GM19452 (cell line): ENCODE measurements around the gene NHLRC4.

Source experiments
- ATAC-seq: cut with Tn5 transposase; IDR thresholded peaks from one replicate; pipeline ENCODE4 v1.9.1; 2021; ENCODE audit not compliant: unreplicated experiment

Gene NHLRC4

DNA sequence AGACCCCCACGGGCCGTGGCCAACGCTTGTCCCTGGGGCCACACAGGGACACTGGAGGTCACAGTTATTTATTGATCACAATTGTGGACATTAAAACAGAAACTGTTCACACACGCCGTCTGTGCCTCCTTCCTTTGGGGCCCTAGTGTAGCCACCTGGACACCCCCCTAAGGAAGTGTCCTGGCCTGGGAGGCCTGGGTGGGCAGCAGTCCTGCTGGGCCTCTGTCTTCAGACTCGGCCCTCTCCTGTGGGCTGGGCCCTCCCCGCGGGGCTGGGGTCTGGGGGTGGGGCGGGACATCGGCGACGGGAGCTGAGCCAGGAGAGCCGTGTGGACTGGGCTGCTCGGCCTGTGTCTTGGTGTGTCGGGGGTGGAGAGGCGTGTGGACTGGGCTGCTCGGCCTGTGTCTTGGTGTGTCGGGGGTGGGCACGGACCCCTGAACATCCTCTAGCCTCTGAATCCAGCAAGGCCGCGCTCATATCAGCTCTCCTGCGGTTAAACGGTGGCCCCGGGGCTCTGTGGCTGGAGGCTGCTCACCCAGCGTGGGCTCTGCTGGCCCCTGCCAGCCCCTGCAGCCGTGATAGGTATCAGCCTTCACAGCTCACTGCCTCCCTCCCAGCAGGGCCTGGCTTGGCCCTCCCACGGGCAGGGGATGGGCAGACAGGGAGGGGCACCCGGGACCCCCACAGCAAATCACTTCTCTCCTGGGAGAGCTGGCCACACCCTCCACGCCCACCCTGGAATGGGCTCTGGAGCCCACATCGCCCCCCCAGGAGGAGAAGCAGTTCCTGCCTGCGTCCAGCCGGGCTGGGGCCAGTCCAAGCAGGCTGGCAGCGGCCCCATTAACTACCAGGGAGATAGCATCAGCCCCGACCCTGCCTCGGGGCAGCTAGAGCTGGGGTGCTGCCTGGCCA lies 1.1 kb upstream of the NHLRC4 start:
- ATAC-seq, result no peak

DNA sequence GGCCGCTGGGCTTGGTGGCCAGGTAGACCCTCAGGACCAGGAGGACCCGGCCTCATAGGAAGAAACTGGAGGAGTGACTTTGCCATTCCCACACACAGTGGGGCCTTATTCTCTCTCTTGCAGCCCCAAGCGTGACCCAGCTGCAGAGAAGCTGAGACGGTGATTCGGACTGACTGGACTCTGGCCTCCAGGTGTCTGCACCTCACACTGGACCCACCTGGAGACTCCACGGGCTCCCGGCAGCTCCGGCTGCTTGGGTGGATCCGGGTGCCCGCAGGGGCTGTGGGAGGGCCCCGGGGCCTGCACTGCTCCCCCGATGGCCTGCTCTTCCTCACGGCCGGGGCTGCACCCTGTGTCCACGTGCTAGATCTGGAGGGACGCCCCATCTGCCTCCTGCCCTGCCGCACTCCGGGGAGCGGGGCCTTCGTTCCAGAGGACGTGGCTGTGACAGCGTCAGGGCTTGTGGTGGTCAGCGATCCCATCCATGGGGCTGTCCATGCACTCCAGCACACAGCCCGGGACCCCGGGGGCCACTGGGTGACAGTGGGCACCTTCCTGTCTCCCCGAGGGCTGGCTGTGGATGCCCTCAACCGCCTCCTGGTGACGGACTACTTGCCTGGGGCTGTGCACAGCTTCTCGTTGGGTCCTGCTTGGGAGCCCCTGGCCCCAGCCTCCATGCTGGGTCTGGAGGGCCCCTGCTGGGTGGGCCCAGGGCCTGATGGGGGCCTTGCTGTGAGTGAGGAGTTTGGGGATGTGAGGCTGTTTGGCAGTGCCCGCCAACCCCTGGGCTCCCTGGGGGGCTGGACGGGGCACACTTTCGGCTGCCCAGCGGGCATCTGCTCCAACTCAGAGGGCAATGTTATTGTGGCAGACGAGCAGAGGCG lies 810 bp downstream of the NHLRC4 start:
- ATAC-seq, result no peak

DNA sequence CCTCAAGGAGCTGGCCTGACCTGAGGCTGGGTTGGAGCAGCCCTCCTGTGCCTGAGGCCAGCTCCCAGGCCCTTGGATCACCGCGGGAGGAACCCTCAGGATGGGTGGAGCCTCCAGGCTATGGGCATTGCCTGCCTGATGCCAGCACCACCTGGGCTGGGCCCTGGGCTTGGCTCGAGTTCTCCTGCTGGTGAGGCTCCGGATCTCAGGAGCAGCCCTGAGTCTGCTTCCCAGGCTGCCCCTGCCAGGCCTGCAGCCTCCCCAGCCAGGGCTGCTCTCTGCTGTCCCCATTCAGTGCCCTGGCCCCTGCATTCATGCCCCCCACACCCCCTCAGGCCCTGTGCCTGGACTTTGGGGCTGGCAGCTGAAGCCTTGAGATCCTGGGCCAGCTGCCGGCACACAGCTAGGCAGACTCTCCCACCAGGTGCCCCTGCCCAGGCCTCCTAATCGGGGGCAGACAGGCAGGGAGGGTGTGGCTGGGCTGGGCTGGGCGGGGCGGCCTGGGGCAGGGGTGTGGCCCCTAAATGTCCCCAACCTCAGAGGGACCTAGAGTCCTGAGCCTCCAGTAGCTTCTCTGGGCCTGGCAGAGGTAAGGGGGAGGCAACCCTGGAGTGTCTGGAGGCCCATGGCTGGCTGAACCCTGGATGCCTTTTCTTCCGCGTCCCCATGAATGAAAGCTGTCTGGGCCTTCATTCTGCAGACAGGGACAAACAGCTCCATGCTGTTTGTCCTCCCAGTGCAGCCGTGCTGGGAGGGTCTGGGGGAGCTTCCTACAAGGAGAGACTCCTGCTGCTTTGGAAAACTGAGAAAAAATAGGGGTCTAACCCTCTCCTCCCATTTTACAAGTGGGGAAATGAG lies 1.8 kb downstream of the NHLRC4 start:
- no peak for ATAC-seq

DNA sequence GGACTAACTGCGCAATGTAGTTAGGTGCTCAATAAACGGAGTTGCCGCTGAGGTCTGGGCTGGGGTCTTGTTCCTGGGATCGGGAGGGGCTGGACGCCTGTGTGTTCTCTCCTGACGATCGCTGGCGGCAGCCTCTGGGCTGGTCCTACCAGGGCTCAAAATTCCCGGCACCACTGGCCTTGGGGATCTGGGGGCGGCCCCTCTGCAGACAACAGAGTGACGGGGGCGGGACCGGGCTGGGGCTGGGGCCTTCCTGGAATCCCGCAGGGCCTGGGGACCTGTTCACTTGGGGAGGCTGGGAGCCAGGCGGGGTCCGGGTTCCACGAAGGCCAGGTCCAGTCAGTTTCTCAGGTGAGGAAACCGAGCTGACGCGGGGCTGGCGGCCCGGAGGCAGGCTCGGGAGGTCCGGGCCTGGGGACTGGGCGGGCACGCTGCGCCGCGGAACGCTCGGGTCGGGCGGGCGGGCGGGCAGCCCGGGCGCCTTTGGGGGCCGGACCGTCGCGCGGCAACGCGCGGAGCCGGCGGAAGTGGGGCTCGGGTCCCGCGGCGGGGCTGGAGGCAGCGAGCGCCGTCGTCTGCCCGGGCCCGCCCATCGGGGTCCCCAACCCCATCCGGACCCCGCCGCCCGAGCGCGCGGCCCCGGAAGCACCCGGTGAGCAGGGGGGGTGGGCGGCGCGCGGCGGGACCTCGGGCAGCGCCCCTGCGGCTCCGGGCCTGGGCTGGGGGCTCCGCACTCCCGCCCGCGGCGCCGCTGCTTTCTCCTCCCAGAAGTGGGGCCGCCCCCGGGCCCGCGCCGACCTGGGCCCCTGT lies 2.8 kb downstream of the NHLRC4 start, which contains the start of gene PIGQ:
Gene PIGQ (plus strand): TSS at position 524 of the 810 bp plus-strand sequence. CDS start 4,107 bp downstream, outside the sequence.
- peak; percentile 56 for ATAC-seq

DNA sequence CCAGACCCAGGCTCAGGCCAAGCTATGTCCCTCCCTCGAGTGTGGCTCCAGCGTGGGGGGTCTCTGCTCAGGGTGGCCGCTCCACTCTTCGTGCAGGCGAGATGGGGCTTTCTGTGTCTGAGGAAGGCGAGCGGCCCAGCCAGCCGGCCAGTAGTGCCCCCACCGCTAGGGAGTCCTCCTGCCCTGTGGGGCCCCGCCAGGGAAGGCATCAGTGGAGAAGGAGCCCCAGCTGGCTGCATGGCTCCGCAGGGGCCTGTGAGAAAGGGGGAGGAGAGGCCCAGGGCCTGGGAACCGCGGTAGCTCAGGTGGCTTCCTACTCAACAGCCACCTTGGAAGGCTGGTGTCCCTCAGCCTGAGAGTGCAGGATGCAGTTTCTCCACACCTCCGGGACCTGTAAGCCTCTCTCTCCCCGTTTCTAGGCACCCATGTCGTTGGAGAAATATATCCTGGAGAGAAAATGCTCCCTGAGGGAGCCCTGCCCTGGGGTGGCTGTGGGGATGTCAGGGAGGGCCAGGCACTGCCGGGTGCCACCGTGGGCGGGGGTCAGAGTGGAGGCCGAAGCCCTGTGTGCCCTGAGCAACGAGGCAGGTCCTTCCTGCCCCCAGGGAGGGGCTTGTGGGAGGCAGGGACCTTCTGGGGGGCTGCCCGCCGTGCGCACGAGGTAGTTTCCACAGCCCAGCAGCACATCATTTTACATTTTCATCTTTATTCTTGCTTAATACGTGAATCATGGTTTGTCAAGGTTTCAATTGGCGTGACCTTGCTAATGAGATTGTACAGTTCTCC lies 6.3 kb downstream of the NHLRC4 start:
- ATAC-seq, result no peak

DNA sequence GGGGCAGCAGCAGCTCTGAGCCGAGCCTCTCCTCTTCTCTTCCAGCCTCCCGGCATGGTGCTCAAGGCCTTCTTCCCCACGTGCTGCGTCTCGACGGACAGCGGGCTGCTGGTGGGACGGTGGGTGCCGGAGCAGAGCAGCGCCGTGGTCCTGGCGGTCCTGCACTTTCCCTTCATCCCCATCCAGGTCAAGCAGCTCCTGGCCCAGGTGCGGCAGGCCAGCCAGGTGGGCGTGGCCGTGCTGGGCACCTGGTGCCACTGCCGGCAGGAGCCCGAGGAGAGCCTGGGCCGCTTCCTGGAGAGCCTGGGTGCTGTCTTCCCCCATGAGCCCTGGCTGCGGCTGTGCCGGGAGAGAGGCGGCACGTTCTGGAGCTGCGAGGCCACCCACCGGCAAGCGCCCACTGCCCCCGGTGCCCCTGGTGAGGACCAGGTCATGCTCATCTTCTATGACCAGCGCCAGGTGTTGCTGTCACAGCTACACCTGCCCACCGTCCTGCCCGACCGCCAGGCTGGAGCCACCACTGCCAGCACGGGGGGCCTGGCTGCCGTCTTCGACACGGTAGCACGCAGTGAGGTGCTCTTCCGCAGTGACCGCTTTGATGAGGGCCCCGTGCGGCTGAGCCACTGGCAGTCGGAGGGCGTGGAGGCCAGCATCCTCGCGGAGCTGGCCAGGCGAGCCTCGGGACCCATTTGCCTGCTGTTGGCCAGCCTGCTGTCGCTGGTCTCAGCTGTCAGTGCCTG lies 7.4 kb downstream of the NHLRC4 start:
- no peak for ATAC-seq

DNA sequence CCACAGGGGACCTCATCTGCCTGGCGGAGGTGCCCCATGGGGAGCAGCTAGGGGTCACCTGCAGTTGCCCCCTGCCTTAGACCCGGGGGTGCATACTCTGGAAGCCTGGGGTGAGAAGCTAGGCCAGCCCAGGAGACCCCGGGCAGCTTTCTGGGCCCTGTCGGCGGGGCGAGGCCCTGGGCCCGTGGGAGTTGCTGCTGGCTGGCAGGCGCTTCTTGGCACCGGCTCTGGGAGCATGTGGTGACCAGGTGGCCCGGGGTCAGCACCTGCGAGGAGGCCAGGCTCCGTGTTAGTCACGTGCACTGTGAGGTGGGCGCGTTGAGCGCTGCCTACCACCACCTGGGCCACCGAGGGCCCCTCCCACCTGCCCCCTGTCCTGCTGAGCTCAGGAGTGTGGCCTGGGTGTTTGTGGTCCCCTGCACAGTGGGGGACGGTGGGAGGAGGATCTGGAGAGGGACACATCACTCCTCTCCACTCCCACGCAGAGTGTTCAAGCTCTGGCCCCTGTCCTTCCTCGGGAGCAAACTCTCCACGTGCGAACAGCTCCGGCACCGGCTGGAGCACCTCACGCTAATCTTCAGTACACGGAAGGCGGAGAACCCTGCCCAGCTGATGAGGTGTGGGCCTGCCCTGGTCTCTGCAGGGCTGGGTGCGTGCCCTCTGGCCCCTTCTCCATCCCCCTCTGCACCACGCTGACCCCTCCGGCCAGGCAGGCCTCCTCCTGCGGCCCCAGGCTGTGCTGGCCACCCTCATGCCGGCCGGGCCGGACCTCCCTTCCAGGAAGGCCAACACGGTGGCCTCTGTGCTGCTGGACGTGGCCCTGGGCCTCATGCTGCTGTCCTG lies 8.8 kb downstream of the NHLRC4 start:
- ATAC-seq, result no peak

DNA sequence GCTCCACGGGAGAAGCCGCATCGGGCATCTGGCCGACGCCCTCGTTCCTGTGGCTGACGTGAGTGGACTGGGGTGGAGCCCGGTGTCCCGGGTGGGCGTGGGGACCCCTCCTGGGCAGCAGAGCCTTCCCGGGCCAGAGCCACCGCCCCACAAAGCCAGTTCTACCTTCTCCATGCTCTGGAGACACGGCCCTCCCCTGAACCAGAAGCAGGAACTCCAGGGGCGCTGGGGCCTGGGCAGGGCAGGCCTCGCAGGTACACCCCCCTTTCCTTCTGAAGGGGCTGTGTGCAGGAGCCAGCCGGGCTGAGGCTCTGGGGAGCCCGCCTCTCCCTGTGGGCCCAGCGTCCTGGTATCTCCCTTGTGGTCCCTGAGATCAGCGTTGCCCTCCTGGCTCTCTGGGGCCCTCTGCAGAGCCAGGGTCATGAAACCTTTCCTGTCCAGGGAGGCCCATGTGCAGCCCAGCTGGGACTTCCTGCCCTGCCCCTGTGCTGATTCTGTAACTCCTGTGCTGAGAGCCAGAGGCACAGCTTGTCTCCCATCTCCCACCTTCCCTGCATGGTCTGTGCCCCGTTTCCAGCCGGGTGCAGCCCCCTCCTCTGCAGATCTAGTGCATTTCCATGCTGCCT lies 9.5 kb downstream of the NHLRC4 start:
- ATAC-seq, result no peak

DNA sequence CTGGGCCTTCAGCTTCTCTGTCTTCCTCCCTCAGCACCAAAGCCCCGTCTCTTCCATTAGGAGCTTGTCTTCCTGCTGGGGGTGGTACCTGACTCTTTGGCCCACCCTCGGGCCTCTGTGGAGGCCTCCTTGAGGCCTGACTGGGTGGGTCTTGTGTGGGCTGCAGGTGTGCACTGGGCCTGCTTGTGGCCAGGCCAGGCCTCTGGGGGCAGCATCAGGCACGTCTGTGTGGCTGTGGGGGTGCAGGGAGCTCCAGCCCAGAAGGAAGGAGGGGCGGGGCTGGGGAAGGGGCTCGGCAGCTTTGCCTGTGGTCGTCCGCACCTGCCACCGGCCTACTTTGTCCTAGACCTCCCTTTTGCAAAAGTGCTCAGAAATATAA lies 10.0 kb downstream of the NHLRC4 start:
- ATAC-seq, result no peak

DNA sequence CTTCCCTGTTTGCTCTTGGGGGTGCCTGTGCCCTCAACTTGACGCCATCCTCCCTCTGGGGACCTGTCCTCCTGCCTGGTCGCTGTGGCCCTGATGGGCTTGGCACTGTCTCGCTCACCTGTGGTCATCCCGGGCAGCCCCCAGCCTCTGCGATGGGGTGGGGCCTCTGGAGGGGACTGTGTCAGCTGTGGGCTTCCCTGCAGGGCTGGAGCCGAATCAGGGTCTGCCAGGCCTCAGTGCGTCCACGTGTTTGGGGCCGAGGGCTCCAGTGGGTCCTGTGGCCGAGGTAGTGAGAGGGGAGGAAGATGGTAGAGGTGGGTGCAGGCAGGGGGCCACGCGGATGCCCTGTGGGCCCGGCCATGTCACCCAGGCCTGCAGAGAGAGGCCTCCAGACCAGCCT lies 11.0 kb downstream of the NHLRC4 start:
- ATAC-seq, result no peak

DNA sequence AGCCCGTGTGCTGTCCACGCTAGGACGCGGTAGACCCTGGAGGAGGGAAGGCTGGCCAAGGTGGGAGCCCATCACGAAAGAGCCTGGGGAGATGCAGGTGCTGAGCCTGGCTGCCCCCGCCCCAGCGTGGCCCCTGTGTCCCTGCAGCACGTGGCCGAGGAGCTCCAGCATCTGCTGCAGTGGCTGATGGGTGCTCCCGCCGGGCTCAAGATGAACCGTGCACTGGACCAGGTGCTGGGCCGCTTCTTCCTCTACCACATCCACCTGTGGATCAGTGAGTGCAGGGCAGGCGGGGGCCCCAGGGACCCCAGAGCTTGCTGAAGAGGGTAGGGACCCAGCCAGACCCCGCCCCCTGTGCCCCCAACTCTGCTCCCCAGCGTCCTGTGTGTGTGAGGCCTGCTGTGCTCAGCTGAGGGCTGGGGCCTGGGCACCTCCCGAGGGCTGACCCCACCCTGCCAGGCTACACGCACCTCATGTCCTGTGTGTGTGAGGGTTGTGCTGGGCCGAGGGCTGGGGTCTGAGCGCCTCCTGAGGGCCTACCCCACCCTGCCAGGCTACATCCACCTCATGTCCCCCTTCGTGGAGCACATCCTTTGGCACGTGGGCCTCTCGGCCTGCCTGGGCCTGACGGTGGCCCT lies 11.5 kb downstream of the NHLRC4 start:
- no peak for ATAC-seq

DNA sequence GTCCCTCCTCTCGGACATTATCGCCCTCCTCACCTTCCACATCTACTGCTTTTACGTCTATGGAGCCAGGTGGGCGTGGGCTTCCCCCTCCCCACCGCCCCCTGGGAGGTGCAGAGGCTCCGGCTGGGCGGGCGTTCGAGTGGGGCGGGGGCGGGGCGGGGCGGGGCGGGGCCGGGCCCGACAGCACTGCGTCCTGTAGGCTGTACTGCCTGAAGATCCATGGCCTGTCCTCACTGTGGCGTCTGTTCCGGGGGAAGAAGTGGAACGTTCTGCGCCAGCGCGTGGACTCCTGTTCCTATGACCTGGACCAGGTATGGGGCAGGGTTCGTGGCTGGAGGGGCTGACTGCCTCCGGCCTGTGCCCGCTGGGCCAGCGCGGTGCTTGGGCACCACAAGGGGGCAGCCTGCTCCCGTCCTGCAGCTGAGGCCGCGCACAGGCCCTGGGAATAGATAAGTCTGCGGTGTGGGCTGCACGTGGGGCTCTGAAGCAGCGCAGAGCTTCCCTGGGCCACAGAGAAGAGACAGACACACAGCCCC lies 12.1 kb downstream of the NHLRC4 start:
- no peak for ATAC-seq

DNA sequence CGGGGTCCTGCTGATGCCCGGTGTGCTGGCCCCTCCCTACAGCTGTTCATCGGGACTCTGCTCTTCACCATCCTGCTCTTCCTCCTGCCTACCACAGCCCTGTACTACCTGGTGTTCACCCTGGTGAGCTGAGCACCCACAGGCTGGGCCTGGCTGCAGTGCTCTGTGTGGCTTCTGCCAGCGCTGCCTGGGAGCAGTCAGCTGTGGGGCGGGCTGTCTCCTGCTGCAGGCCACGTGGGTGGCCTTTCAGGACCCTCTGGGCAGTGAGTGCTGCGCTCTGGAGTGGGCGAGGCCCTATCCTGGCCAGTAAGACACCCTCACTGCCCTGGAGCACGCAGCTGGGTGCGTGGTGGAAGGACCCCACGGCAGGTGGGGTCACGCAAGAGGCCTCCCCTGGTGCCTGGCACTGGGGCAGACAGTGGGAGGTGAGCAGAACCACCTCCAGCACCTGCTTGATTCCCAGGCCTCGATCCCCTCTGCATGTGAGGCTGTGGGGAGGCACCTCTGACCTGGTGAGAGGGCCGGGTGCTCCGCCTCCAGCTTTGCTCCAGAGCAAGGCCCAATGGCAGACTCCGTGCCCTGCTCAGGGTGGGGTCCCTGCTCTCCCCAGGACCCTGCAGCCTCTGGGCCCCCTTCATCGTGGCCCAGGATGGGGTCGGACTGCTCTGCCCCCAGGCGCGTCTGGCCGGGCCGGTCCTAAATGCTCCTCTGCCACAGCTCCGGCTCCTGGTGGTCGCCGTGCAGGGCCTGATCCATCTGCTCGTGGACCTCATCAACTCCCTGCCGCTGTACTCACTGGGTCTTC lies 13.5 kb downstream of the NHLRC4 start:
- no peak for ATAC-seq

DNA sequence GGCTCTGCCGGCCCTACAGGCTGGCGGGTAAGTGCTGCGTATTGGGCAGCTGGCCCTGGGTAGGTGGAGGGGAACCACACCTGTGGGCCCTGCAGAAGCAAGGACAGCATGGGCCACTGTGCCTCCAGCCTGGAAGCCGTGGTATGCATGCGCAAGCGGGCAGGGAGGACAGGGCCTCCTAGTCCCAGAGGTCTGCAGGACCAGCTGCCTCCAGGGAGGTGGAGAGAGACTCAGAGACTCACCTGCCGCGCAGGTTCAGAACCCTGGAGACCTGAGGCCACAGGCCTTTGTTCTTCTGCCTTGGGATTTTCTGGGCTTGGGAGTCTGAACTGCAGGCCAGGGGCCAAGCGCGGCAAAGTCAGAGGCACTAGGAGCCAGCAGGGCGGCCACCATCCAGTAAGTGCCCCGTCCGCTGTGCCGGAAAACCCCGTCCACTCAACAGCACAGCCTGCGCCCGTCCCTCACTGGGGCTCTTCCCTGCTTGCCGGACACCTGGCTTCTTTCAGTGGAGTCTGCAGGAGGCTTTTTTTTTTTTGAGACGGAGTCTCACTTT lies 14.2 kb downstream of the NHLRC4 start:
- ATAC-seq, result no peak

DNA sequence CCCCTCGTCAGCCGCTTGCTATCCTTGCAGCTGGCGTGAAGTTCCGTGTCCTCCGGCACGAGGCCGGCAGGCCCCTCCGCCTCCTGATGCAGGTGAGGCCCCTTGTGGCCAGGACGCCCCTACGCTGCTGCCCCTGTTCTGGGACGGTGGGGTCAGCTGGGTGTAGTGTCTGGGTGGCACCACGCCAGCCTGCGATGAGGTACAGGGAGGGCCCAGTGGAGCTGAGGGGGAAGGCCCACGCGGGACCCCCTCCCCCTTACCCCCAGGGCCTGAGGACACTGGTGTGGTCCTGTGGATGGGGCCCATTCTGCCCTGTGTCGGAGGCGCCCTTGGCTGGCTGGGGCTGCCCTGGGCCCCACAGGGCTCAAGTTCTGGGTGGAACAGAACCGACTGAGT lies 15.4 kb downstream of the NHLRC4 start:
- no peak for ATAC-seq
